Body of pancreas (tissue), 4 donors: ENCODE measurements around the gene FREM3.

Experiments used
- CTCF ChIP-seq, 7 experiments: fragments of 450-650 bp in 4 of 7; fragments of 200-600 bp in 3 of 7; sonication (generic) in 3 of 7; IDR thresholded peaks; one replicate each; pipeline ENCODE4 v1.5.1; 2016 to 2019; ENCODE audit warnings: antibody characterized with exemption in 7 of 7
- POLR2A ChIP-seq, 3 donors: fragments of 450-650 bp; IDR thresholded peaks; one replicate each; pipeline ENCODE4 v1.6.1; 2016; ENCODE audit warnings: antibody characterized with exemption in 3 of 3, mild to moderate bottlenecking in 2 of 3

- no peak for TF ChIP-seq CTCF (IDR thresholded peaks at IDR 0.05)
- TF ChIP-seq POLR2A (IDR thresholded peaks at IDR 0.05) = no peak
Measured at GRCh38 chr4:143609492-143609891, 91.0 kb downstream of the FREM3 start.
